Upper lobe of left lung (tissue), 4 donors: ENCODE results near the gene COL27A1.

Experiments
- CTCF ChIP-seq, 6 experiments: fragments of 450-650 bp in 4 of 6; fragments of 200-600 bp in 2 of 6; sonication (generic) in 2 of 6; IDR thresholded peaks; one replicate each; pipeline ENCODE4 v1.5.1; 2016 to 2019; ENCODE audit warnings: antibody characterized with exemption in 6 of 6
- POLR2A ChIP-seq, 4 donors: fragments of 450-650 bp; IDR thresholded peaks; one replicate each; pipeline ENCODE4 v1.5.1; 2016 to 2017; ENCODE audit warnings: antibody characterized with exemption in 4 of 4, mild to moderate bottlenecking in 2 of 4
- POLR2AphosphoS5 ChIP-seq, 2 donors: sonication (generic); formaldehyde crosslinking; IDR thresholded peaks; one replicate each; pipeline ENCODE4 v1.5.1; 2017; ENCODE audit warnings: antibody characterized with exemption in 2 of 2

GRCh38 chr9:114165407-114166102 lies 10.2 kb downstream of the COL27A1 start:
- TF ChIP-seq CTCF (IDR thresholded peaks at IDR 0.05) (no peak), POLR2A (IDR thresholded peaks at IDR 0.05) (no peak), POLR2AphosphoS5 (IDR thresholded peaks at IDR 0.05) (no peak)
